Measurements from ENCODE around the gene NPW.

The NPW gene

DNA sequence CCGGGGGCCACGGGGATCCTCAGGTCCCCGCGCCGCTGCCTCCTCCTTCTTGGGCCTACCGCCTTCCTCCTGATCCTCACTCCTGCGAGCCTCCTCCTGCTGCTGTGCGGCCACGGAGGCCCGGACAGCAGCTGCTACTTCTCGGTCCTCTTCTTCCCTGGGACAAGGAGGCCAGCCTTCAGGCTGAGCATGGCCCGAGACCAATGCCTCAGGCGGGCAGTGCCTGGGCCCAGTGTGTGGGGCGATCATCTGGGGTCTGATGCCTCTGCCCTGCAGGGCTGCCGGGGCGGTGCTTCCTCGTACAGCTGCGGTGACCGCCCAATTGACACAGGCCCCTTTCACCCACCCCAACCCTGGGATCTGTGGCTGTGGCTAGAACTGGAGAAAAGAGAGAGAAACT lies 18.6 kb upstream of the NPW start:
- TF ChIP-seq, protein P1, sequence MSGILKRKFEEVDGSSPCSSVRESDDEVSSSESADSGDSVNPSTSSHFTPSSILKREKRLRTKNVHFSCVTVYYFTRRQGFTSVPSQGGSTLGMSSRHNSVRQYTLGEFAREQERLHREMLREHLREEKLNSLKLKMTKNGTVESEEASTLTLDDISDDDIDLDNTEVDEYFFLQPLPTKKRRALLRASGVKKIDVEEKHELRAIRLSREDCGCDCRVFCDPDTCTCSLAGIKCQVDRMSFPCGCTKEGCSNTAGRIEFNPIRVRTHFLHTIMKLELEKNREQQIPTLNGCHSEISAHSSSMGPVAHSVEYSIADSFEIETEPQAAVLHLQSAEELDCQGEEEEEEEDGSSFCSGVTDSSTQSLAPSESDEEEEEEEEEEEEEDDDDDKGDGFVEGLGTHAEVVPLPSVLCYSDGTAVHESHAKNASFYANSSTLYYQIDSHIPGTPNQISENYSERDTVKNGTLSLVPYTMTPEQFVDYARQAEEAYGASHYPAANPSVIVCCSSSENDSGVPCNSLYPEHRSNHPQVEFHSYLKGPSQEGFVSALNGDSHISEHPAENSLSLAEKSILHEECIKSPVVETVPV (CRISPR knock-in tag; IDR thresholded peaks at IDR 0.05): no peak
- TF ChIP-seq, protein P2, sequence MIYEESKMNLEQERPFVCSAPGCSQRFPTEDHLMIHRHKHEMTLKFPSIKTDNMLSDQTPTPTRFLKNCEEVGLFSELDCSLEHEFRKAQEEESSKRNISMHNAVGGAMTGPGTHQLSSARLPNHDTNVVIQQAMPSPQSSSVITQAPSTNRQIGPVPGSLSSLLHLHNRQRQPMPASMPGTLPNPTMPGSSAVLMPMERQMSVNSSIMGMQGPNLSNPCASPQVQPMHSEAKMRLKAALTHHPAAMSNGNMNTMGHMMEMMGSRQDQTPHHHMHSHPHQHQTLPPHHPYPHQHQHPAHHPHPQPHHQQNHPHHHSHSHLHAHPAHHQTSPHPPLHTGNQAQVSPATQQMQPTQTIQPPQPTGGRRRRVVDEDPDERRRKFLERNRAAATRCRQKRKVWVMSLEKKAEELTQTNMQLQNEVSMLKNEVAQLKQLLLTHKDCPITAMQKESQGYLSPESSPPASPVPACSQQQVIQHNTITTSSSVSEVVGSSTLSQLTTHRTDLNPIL (CRISPR knock-in tag; IDR thresholded peaks at IDR 0.05; ENCODE audit: low read depth): no peak
- TF ChIP-seq ZFP3 (CRISPR knock-in tag; IDR thresholded peaks at IDR 0.05) (no peak), ISL1 (CRISPR knock-in tag; IDR thresholded peaks at IDR 0.05) (no peak), GLIS3 (CRISPR knock-in tag; IDR thresholded peaks at IDR 0.05) (no peak), RARB (CRISPR knock-in tag; IDR thresholded peaks at IDR 0.05) (no peak), ARNTL (CRISPR knock-in tag; IDR thresholded peaks at IDR 0.05; ENCODE audit: borderline replicate concordance, low read depth) (no peak), ZNF565 (CRISPR knock-in tag; conservative IDR thresholded peaks at IDR 0.05; ENCODE audit: low read depth) (no peak), PPARA (CRISPR knock-in tag; IDR thresholded peaks at IDR 0.05; ENCODE audit: borderline replicate concordance) (no peak), ZNF8 (CRISPR knock-in tag; IDR thresholded peaks at IDR 0.05) (no peak), TOX (CRISPR knock-in tag; IDR thresholded peaks at IDR 0.05; ENCODE audit: borderline replicate concordance) (no peak), ZFP30 (CRISPR knock-in tag; IDR thresholded peaks at IDR 0.05) (no peak), CSDC2 (CRISPR knock-in tag; IDR thresholded peaks at IDR 0.05) (no peak), BACH2 (CRISPR knock-in tag; IDR thresholded peaks at IDR 0.05; ENCODE audit: borderline replicate concordance) (no peak)
- TF ChIP-seq, protein P3, sequence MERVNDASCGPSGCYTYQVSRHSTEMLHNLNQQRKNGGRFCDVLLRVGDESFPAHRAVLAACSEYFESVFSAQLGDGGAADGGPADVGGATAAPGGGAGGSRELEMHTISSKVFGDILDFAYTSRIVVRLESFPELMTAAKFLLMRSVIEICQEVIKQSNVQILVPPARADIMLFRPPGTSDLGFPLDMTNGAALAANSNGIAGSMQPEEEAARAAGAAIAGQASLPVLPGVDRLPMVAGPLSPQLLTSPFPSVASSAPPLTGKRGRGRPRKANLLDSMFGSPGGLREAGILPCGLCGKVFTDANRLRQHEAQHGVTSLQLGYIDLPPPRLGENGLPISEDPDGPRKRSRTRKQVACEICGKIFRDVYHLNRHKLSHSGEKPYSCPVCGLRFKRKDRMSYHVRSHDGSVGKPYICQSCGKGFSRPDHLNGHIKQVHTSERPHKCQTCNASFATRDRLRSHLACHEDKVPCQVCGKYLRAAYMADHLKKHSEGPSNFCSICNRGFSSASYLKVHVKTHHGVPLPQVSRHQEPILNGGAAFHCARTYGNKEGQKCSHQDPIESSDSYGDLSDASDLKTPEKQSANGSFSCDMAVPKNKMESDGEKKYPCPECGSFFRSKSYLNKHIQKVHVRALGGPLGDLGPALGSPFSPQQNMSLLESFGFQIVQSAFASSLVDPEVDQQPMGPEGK (CRISPR knock-in tag; IDR thresholded peaks at IDR 0.05; ENCODE audit: borderline replicate concordance): no peak
- TF ChIP-seq, protein P4, sequence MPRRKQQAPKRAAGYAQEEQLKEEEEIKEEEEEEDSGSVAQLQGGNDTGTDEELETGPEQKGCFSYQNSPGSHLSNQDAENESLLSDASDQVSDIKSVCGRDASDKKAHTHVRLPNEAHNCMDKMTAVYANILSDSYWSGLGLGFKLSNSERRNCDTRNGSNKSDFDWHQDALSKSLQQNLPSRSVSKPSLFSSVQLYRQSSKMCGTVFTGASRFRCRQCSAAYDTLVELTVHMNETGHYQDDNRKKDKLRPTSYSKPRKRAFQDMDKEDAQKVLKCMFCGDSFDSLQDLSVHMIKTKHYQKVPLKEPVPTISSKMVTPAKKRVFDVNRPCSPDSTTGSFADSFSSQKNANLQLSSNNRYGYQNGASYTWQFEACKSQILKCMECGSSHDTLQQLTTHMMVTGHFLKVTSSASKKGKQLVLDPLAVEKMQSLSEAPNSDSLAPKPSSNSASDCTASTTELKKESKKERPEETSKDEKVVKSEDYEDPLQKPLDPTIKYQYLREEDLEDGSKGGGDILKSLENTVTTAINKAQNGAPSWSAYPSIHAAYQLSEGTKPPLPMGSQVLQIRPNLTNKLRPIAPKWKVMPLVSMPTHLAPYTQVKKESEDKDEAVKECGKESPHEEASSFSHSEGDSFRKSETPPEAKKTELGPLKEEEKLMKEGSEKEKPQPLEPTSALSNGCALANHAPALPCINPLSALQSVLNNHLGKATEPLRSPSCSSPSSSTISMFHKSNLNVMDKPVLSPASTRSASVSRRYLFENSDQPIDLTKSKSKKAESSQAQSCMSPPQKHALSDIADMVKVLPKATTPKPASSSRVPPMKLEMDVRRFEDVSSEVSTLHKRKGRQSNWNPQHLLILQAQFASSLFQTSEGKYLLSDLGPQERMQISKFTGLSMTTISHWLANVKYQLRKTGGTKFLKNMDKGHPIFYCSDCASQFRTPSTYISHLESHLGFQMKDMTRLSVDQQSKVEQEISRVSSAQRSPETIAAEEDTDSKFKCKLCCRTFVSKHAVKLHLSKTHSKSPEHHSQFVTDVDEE (CRISPR knock-in tag; IDR thresholded peaks at IDR 0.05): no peak
- no peak for ATAC-seq

DNA sequence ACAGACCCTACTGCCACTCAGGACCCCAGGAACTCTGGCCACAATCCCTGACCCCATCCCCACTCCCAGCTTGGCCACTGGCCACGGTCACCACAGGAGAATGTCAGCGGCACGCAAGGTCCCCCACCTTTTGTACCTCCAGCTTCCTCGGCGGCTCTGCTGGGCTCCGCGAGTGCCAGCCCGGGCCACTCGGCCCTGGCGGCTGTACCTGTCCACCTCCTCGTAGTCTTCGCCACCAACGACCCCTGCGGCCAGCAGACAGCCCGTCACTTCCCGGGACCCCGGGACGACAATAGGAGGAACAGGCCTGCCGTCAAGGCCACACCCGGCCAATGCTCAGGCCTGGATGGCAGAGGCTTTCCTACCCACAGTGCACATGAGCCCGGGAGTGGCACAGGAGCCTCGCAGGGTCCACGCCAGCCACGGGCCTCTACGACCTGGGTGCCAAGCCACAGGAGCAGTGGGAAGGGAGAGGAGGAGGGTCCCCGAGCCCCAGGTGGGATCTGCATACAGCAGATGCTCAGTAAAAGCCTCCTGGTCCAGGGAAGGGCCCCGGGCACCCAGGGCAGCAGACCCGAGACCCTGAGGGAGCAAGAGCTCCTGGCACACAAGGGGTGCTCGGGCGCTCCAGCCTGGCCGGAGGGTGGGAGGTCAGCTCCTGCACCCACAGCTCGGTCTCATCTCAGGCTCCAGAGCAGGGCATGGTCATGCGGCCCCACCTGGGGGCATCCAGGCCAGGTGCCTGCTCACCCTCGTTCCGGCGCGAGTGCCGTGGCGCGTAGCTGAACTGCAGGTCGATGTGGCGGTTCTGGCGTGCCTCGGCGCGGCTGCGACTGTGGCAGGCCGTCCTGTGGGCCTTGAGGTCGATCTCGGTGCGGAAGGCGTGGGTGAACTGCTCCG lies 17.9 kb upstream of the NPW start:
- no peak for ATAC-seq
- TF ChIP-seq BACH2 (CRISPR knock-in tag; IDR thresholded peaks at IDR 0.05; ENCODE audit: borderline replicate concordance) (no peak), ZNF70 (CRISPR knock-in tag; IDR thresholded peaks at IDR 0.05) (no peak), ZFP30 (CRISPR knock-in tag; IDR thresholded peaks at IDR 0.05) (no peak), CSDC2 (CRISPR knock-in tag; IDR thresholded peaks at IDR 0.05) (no peak), RARB (CRISPR knock-in tag; IDR thresholded peaks at IDR 0.05) (no peak), ZNF565 (CRISPR knock-in tag; conservative IDR thresholded peaks at IDR 0.05; ENCODE audit: low read depth) (no peak), ARNTL (CRISPR knock-in tag; IDR thresholded peaks at IDR 0.05; ENCODE audit: borderline replicate concordance, low read depth) (no peak), ISL1 (CRISPR knock-in tag; IDR thresholded peaks at IDR 0.05) (no peak), OSR1 (CRISPR knock-in tag; IDR thresholded peaks at IDR 0.05) (no peak), ZFP3 (CRISPR knock-in tag; IDR thresholded peaks at IDR 0.05) (no peak), ESRRG (CRISPR knock-in tag; IDR thresholded peaks at IDR 0.05) (no peak), ZNF8 (CRISPR knock-in tag; IDR thresholded peaks at IDR 0.05) (no peak)
- TF ChIP-seq, protein P2 (CRISPR knock-in tag; IDR thresholded peaks at IDR 0.05; ENCODE audit: low read depth): no peak
- TF ChIP-seq, protein P5, sequence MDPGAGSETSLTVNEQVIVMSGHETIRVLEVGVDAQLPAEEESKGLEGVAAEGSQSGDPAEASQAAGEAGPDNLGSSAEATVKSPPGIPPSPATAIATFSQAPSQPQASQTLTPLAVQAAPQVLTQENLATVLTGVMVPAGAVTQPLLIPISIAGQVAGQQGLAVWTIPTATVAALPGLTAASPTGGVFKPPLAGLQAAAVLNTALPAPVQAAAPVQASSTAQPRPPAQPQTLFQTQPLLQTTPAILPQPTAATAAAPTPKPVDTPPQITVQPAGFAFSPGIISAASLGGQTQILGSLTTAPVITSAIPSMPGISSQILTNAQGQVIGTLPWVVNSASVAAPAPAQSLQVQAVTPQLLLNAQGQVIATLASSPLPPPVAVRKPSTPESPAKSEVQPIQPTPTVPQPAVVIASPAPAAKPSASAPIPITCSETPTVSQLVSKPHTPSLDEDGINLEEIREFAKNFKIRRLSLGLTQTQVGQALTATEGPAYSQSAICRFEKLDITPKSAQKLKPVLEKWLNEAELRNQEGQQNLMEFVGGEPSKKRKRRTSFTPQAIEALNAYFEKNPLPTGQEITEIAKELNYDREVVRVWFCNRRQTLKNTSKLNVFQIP (CRISPR knock-in tag; IDR thresholded peaks at IDR 0.05; ENCODE audit: borderline replicate concordance, low read depth): no peak
- TF ChIP-seq, protein P1 (CRISPR knock-in tag; IDR thresholded peaks at IDR 0.05): no peak
- TF ChIP-seq, protein P4 (CRISPR knock-in tag; IDR thresholded peaks at IDR 0.05): no peak
